Measurements from ENCODE around the gene PRKAA1.
"Not testable (repeated sequence)": the region's sequence is repeated elsewhere in the genome, so short reads cannot be mapped to it uniquely, and the experiment has no call there.

PRKAA1 gene

GRCh38 chr5:40825461-40826043 is 27.4 kb upstream of the PRKAA1 start:
- DNase-seq: not testable (repeated sequence)

- DNase-seq: no peak
Measured at GRCh38 chr5:40823459-40823858, 25.3 kb upstream of the PRKAA1 start.

GRCh38 chr5:40813698-40814281 is 15.6 kb upstream of the PRKAA1 start:
- no peak for DNase-seq

GRCh38 chr5:40812125-40812524 is 14.0 kb upstream of the PRKAA1 start:
- no peak for DNase-seq

- no peak for DNase-seq
Measured at GRCh38 chr5:40801771-40802562, 3.8 kb upstream of the PRKAA1 start.

- no peak for DNase-seq
Measured at GRCh38 chr5:40799258-40799657, 1.1 kb upstream of the PRKAA1 start.

- no peak for DNase-seq
Measured at GRCh38 chr5:40798801-40799210, 632 bp upstream of the PRKAA1 start.

- no peak for DNase-seq
Measured at GRCh38 chr5:40797273-40798011, 732 bp downstream of the PRKAA1 start.

DNA sequence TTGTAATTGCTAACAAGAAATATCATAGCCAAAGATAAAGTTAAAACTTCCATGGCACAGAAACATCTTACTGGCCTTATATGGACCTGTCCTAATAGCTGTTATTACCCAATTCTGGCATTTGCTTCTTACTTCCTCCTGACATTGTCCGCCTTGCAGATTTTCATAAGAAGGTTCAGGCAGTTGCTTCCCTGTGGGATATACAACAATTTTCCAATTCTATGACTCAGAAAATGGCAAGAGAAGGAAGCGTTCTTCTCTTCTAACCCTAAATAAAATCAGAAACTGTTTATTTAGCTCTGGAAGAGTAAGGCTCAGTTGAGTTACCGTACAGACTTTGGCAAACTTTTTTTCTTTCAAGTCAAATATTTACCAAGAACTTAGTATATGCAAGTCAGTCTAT is 1.7 kb downstream of the PRKAA1 start:
- DNase-seq: no peak

GRCh38 chr5:40794877-40795276 is 3.3 kb downstream of the PRKAA1 start:
- DNase-seq: not testable (repeated sequence)

DNA sequence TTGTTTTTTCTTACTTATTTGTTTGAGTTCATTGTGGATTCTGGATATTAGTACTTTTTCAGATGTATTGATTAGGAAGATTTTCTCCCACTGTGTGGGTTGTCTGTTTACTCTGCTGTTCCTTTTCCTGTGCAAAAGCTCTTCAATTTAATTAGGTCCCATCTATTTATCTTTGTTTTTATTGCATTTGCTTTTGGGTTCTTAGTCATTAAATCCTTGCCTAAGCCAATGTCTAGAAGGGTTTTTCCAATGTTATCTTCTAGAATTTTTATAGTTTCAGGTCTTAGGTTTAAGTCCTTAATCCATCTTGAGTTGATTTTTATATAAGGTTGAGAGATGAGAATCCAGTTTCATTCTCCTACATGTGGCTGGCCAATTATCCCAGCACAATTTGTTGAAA is 3.8 kb downstream of the PRKAA1 start:
- DNase-seq: not testable (repeated sequence)

DNA sequence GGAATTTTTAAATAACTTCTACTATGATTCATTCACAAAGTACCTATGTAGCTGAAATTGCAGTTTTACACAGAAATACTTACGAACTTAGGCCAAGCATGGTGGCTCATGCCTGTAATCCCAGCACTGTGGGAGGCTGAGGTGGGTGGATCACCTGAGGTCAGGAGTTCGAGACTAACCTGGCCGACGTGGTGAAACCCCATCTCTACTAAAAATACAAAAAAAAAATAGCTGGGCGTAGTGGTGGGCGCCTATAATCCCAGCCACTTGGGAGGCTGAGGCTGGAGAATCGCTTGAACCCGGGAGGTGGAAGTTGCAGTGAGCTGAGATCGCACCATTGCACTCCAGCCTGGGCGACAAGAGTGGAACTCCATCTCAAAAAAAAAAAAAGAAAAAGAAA is 5.5 kb downstream of the PRKAA1 start:
- not testable (repeated sequence) for DNase-seq

- no peak for DNase-seq
Measured at GRCh38 chr5:40791715-40792139, 6.4 kb downstream of the PRKAA1 start.

GRCh38 chr5:40790947-40791593 is 7.1 kb downstream of the PRKAA1 start:
- no peak for DNase-seq

- DNase-seq: not testable (repeated sequence)
Measured at GRCh38 chr5:40788941-40789340, 9.2 kb downstream of the PRKAA1 start.

DNA sequence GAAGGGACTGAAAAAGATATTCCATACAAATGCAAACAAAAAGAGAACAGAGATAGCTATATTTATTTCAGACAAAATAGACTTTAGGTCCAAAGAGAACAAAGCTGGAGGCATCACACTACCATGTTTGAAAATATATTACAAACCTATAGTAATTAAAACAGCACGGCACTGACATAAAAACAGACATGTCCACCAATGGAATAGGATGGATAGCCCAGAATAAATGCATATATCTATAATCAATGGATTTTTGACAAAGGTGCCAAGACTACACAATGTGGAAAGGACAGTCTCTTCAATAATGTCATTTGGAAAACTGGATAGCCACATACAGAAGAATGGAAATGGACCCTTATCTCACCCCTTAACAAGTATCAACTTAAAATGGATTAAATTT is 10.2 kb downstream of the PRKAA1 start:
- DNase-seq: no peak

DNA sequence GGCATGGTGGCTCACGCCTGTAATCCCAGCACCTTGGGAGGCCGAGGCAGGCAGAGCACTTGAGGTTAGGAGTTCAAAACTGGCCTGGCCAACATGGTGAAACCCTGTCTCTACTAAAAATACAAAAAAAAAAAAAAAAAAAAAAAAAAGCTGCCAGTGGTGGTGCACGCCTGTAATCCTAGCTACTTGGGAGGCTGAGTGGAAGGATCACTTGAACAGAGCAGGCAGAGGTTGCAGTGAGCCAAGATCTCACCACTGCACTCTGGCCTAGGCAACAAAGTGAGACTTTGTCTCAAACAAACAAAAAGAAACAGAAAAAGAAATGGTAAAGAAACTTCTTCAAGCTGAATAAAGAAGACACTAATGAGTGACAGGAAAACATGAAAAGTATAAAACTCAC is 11.5 kb downstream of the PRKAA1 start:
- not testable (repeated sequence) for DNase-seq

DNA sequence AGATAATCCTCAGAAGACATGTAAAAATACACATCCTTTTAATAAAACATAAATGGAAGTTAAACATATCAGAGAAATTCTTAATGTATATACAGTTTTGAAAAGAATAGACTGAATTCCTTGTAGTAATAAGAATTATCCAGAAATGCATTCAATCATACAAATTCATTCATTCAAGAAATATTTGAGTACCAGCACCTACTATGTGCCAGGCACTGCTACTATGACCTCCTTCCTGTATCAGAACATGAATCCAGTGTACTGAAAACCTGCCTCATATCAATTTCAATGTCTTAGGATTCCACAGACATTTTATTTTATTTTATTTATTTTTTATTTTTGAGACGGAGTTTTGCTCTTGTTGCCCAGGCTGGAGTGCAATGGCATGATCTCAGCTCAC is 13.3 kb downstream of the PRKAA1 start:
- DNase-seq: no peak

GRCh38 chr5:40784027-40784653 is 14.0 kb downstream of the PRKAA1 start:
- DNase-seq: no peak

DNA sequence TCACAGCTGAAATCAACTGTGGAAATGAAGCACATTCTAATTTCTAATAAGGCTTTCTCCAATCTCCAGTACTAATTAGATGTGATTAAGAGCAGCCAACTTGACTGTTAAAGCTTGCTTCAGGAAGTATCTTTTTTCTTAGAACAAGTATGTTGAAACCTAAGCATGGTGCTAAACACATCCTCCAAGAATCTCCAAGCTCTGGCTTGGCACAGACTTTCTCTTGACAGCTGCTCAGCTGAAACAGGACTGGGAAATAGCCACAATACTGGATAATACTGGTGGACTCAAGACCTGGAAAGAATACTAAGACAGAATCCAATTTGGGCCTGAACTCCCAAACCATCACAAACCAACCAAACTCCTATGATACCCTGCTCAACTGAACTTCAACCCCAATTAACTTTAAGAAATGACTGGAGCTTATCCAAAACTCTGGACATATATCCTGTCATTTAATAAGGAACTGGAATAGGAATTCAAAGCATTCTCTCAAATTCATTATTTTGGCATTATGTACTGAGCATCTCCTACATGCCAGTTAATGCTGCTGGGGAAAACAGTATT is 16.2 kb downstream of the PRKAA1 start:
- DNase-seq: no peak

DNA sequence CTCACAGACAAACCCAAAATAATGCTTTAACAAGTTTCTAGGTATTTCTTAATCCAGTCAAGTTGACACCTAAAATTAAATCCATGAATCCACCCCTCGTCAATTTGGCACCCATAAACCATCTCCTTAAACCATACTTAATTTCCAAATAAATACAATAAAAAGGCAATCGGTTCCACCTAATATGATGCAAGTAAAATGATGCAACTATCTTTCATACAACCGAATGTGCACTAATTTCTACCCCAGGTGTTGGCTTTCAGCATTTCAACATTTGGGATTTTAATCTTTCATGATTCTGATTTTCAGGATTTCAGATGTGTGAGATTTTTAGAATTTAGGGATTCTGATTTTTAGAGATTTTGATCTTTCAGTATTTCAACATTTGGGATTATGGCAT is 17.3 kb downstream of the PRKAA1 start:
- DNase-seq: no peak

- DNase-seq: no peak
Measured at GRCh38 chr5:40780199-40780598, 18.0 kb downstream of the PRKAA1 start.
